OCI-LY1 (cell line): ENCODE measurements around the gene MCCC1.

Experiments
- H2AFZ ChIP-seq: fragments of 200-600 bp; sonication (generic), shearing (Covaris generic); 2 replicates; pipeline ENCODE4 v1.6.0; 2014; ENCODE audit warnings: antibody characterized with exemption, mild to moderate bottlenecking, low read length
- H3F3A ChIP-seq: fragments of 200-600 bp; sonication (generic), shearing (Covaris generic); 2 replicates; pipeline ENCODE4 v1.6.0; 2014; ENCODE audit warnings: mild to moderate bottlenecking, antibody characterized with exemption, low read length, moderate library complexity; ENCODE audit not compliant: insufficient read depth
- H3K27ac ChIP-seq: fragments of 200-600 bp; sonication (generic); 2 replicates; pipeline ENCODE4 v1.5.1; 2014; ENCODE audit warnings: low read length, mixed run types, mild to moderate bottlenecking, low read depth; ENCODE audit not compliant: poor library complexity, severe bottlenecking
- H3K27me3 ChIP-seq: fragments of 200-600 bp; sonication (generic); 2 replicates; pipeline ENCODE4 v1.6.0; 2014; ENCODE audit warnings: antibody characterized with exemption, mild to moderate bottlenecking, low read length, moderate library complexity; ENCODE audit not compliant: insufficient read depth
- H3K36me3 ChIP-seq: fragments of 200-600 bp; sonication (generic); 2 replicates; pipeline ENCODE4 v1.6.1; 2014; ENCODE audit warnings: mild to moderate bottlenecking, antibody characterized with exemption, low read length, moderate library complexity, mixed read lengths; ENCODE audit not compliant: insufficient read depth
- H3K4me1 ChIP-seq: fragments of 200-600 bp; sonication (generic); 2 replicates; pipeline ENCODE4 v1.5.1; 2014; ENCODE audit warnings: mild to moderate bottlenecking, low read length, moderate library complexity; ENCODE audit not compliant: insufficient read depth, severe bottlenecking
- H3K4me2 ChIP-seq: fragments of 200-600 bp; sonication (generic), shearing (Covaris generic); 2 replicates; pipeline ENCODE4 v1.6.1; 2014; ENCODE audit warnings: low read length
- H3K4me3 ChIP-seq: fragments of 200-600 bp; sonication (generic); 2 replicates; pipeline ENCODE4 v1.5.1; 2014; ENCODE audit warnings: low read length, low read depth, mild to moderate bottlenecking, mixed read lengths; ENCODE audit not compliant: poor library complexity, severe bottlenecking
- H3K79me2 ChIP-seq: fragments of 200-600 bp; shearing (Covaris generic); 2 replicates; pipeline ENCODE4 v1.6.1; 2016; ENCODE audit warnings: mixed run types, low read length, mixed read lengths; ENCODE audit not compliant: insufficient read depth
- H3K9ac ChIP-seq: fragments of 200-600 bp; sonication (generic), shearing (Covaris generic); 2 replicates; pipeline ENCODE4 v1.6.1; 2014; ENCODE audit warnings: mild to moderate bottlenecking, low read length, mixed read lengths
- H3K9me2 ChIP-seq: fragments of 200-600 bp; sonication (generic), shearing (Covaris generic); 2 replicates; pipeline ENCODE4 v1.6.1; 2014; ENCODE audit warnings: low read depth, mild to moderate bottlenecking, low read length, mixed read lengths
- H3K9me3 ChIP-seq: fragments of 200-600 bp; shearing (Covaris generic); 2 replicates; pipeline ENCODE4 v1.6.1; 2014; ENCODE audit warnings: low read length, mixed read lengths
- H4K20me1 ChIP-seq: fragments of 200-600 bp; sonication (generic), shearing (Covaris generic); 2 replicates; pipeline ENCODE4 v1.6.0; 2016; ENCODE audit warnings: mild to moderate bottlenecking, low read length; ENCODE audit not compliant: insufficient read depth
- CTCF ChIP-seq: fragments of 200-600 bp; sonication (generic), shearing (Covaris generic); IDR thresholded peaks from 2 replicates; pipeline ENCODE4 v1.5.1; 2017; ENCODE audit warnings: mild to moderate bottlenecking, antibody characterized with exemption, low read length, moderate library complexity, mixed read lengths
- EZH2 ChIP-seq: fragments of 200-600 bp; sonication (generic), shearing (Covaris generic); IDR thresholded peaks from 2 replicates; pipeline ENCODE4 v1.8.0; 2017; ENCODE audit warnings: borderline replicate concordance, mixed run types, mild to moderate bottlenecking, antibody characterized with exemption, low read length, moderate library complexity, mixed read lengths

Gene MCCC1

GRCh38 chr3:183038757-183039156 is 60.5 kb downstream of the MCCC1 start:
- Histone ChIP-seq H3K4me1 (peaks cover 1% of the 10 kb centered on the region), H3K9me2 (no peaks in the 10 kb centered on the region), H3K4me3 (no peak overlapping the region), H3K9ac (no peak overlapping the region), H3K79me2 (no peaks in the 10 kb centered on the region), H3K9me3 (no peaks in the 10 kb centered on the region), H3F3A (no peaks in the 10 kb centered on the region), H4K20me1 (no peaks in the 10 kb centered on the region), H3K4me2 (no peak overlapping the region), H3K36me3 (peaks cover 77% of the 10 kb centered on the region), H2AFZ (no peak overlapping the region), H3K27me3 (no peaks in the 10 kb centered on the region), H3K27ac (no peak overlapping the region)
- TF ChIP-seq EZH2: no peak
- TF ChIP-seq CTCF: no peak

GRCh38 chr3:183038221-183038620 is 61.1 kb downstream of the MCCC1 start:
- Histone ChIP-seq H3K9ac (no peak overlapping the region), H2AFZ (no peak overlapping the region), H3K4me1 (no peaks in the 10 kb centered on the region), H3F3A (no peaks in the 10 kb centered on the region), H3K9me2 (no peaks in the 10 kb centered on the region), H3K9me3 (no peaks in the 10 kb centered on the region), H3K79me2 (no peaks in the 10 kb centered on the region), H3K4me2 (no peak overlapping the region), H3K4me3 (no peak overlapping the region), H3K27me3 (no peaks in the 10 kb centered on the region), H3K36me3 (peaks cover 76% of the 10 kb centered on the region), H3K27ac (no peak overlapping the region), H4K20me1 (no peaks in the 10 kb centered on the region)
- TF ChIP-seq EZH2 (no peak), CTCF (no peak)

GRCh38 chr3:183033746-183034145 is 65.5 kb downstream of the MCCC1 start:
- Histone ChIP-seq H3K4me2 (no peak overlapping the region), H4K20me1 (no peaks in the 10 kb centered on the region), H3K36me3 (peaks cover 74% of the 10 kb centered on the region), H3K27me3 (no peaks in the 10 kb centered on the region), H3K9me2 (no peaks in the 10 kb centered on the region), H3K27ac (no peak overlapping the region), H3K4me3 (no peak overlapping the region), H3K4me1 (no peaks in the 10 kb centered on the region), H3K9me3 (no peaks in the 10 kb centered on the region), H3F3A (no peaks in the 10 kb centered on the region), H3K79me2 (no peaks in the 10 kb centered on the region), H2AFZ (no peak overlapping the region), H3K9ac (no peak overlapping the region)
- TF ChIP-seq CTCF: no peak
- no peak for TF ChIP-seq EZH2
